Loucy (cell line): ENCODE measurements around the gene OGDHL.

ENCODE experiments used
- EZH2phosphoT487 ChIP-seq: fragments of 200-600 bp; IDR thresholded peaks from 2 replicates; pipeline ENCODE4 v1.6.1; 2018; ENCODE audit warnings: antibody characterized with exemption, mild to moderate bottlenecking, moderate library complexity, borderline replicate concordance
- TF ChIP-seq, protein P1 (sequence below): fragments of 200-600 bp; sonication (generic); conservative IDR thresholded peaks from 2 replicates; pipeline ENCODE4 v1.5.1; 2014; ENCODE audit warnings: mild to moderate bottlenecking, antibody characterized with exemption, low read length

DNA sequence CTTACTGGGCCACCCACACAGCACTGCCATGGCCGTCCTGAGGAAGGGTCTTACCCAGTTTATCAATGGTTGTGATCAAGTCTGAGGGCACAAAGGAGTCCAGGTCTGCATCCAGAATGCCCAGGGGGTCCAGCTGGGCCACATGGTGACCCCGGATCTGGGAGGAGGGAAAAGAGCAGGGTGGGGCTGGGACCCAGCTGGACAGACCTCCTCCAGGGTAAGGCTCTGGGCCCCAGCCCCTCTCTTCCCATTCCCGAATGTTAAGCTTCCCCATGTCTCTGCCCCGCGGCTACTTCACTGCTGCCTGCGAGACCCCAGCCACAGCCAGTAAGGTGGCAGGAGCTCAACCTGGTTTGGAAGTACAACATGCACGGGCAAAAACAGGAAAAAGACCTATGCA is 9.5 kb downstream of the OGDHL start:
- TF ChIP-seq, protein P1, sequence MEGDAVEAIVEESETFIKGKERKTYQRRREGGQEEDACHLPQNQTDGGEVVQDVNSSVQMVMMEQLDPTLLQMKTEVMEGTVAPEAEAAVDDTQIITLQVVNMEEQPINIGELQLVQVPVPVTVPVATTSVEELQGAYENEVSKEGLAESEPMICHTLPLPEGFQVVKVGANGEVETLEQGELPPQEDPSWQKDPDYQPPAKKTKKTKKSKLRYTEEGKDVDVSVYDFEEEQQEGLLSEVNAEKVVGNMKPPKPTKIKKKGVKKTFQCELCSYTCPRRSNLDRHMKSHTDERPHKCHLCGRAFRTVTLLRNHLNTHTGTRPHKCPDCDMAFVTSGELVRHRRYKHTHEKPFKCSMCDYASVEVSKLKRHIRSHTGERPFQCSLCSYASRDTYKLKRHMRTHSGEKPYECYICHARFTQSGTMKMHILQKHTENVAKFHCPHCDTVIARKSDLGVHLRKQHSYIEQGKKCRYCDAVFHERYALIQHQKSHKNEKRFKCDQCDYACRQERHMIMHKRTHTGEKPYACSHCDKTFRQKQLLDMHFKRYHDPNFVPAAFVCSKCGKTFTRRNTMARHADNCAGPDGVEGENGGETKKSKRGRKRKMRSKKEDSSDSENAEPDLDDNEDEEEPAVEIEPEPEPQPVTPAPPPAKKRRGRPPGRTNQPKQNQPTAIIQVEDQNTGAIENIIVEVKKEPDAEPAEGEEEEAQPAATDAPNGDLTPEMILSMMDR = no peak
- TF ChIP-seq EZH2phosphoT487 = no peak
